ENCODE results near the gene CHAMP1.

GRCh38 chr13:114288157-114288591, 26.1 kb upstream of the CHAMP1 start:
- TF ChIP-seq EZH2 (IDR thresholded peaks at IDR 0.05) = no peak
- no peak for TF ChIP-seq POLR2AphosphoS5 (IDR thresholded peaks at IDR 0.05; ENCODE audit: borderline replicate concordance, low read depth, low read length)
- TF ChIP-seq FOXP2 (optimal IDR thresholded peaks at IDR 0.05; ENCODE audit: control extremely low read depth, extremely low read length, insufficient read depth) = no peak
